Fibroblast of skin of back (primary cell): ENCODE results near the gene GTF2IRD2.
"Not testable (repeated sequence)": the region's sequence is repeated elsewhere in the genome, so short reads cannot be mapped to it uniquely, and the experiment has no call there.

Experiments
- DNase-seq: peaks from one replicate; pipeline ENCODE4 v3.0.0-alpha.2; 2013

GTF2IRD2 gene

GRCh38 chr7:74788369-74789150 is 62.8 kb downstream of the GTF2IRD2 start:
- DNase-seq, result peak; percentile 71

DNA sequence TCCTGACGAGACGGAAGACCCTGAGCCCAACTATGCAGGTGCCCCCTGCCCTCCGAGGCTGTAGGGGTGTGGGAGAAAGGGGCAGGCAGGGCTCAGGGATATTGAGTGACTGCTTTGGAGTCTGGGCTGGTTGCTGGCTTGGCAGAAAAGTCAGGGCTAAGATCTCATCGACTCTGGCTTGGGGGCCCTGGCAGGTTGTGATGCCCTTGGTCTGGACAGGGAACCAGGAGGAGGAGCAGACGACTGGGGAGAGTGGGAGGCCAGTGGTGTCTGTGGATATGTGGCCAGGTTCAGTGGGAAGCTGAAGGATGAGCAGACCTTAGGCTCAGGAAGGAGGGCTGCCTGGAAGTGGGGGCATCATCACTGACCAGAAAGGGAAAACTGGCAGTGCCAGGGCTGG is 67.8 kb downstream of the GTF2IRD2 start:
- not testable (repeated sequence) for DNase-seq

DNA sequence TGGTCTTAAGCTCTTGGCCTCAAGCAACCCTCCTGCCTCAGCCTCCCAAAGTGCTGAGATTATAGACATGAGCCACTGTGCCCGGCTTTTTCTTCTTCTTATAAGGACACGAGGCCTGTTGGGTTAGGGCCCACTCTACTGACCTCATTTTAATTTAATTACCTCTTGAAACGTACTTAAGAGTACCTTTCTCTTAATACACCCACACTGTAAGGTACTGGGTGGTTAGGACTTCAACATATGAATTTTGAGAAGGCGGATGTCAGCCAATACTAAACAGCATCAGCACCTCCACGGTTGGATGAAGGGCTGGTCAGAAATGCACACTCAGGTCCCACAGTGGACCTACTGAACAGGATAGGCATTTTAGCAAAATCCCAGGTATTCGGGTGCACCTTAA is 69.7 kb downstream of the GTF2IRD2 start:
- not testable (repeated sequence) for DNase-seq

- not testable (repeated sequence) for DNase-seq
Observed at GRCh38 chr7:74779053-74779452, 72.4 kb downstream of the GTF2IRD2 start.

DNA sequence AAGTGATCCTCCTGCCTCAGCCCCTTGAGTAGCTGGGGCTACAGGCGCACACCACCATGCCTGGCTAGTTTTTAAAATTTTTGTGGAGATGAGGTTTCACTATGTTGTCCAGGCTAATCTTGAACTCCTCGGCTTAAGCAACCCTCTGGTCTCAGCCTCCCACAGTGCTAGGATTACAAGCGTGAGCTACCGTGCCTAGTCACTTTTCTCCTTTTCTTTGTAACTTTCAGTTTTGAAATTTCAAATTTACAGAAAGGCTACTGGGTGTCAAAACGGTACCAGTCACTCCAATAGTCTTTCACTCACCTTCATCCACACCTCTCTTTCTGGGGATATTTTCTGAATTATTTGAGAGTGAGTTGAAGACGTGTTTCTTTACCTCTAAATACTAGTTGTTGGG is 76.3 kb downstream of the GTF2IRD2 start:
- not testable (repeated sequence) for DNase-seq

GRCh38 chr7:74773760-74774750 is 77.3 kb downstream of the GTF2IRD2 start, which contains the start of gene NCF1:
Gene NCF1 (plus strand): TSS chr7:74774011. CDS start chr7:74774032, 21 bp downstream.
- not testable (repeated sequence) for DNase-seq

- DNase-seq, result not testable (repeated sequence)
Observed at GRCh38 chr7:74772093-74772492, 79.3 kb downstream of the GTF2IRD2 start.

DNA sequence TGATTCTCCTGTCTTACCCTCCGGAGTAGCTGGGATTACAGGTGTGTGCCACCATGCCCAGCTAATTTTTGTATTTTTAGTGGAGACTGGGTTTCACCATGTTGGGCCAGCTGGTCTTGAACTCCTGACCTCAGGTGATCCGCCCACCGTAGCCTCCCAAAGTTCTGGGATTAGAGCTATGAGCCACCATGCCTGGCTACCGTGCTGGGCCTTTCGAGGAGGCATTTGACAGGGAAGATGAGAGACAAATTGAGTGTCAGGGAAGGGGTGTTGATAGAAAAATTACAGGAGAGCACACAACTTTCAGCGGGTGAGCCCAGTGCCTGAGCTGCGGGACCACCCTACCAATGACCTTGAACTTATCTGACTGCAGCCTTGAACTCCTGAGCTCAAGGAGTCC is 81.3 kb downstream of the GTF2IRD2 start:
- DNase-seq, result not testable (repeated sequence)

- not testable (repeated sequence) for DNase-seq
Observed at GRCh38 chr7:74766991-74767390, 84.4 kb downstream of the GTF2IRD2 start.

GRCh38 chr7:74766509-74766908 is 84.9 kb downstream of the GTF2IRD2 start:
- not testable (repeated sequence) for DNase-seq

- not testable (repeated sequence) for DNase-seq
Observed at GRCh38 chr7:74765205-74765918, 86.0 kb downstream of the GTF2IRD2 start.

DNA sequence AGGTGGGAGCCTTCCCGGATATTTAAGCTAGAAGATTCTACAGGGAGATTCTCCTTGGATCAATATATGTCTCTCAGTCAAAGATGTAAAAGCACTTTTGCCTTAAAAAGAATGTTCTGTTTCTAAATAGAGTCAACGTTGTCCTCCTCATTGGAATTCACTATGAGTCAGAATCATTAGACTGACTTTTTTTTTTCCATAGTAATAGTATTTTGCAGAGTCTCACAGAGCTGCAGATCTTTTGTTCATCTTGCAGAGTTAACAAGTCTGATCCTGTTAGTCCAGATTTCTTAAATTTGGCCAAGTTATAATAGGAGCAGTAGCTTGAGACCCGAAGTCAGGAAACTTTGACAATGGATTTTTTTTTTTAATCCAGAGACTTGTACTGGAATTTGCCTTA is 92.4 kb downstream of the GTF2IRD2 start:
- DNase-seq, result not testable (repeated sequence)

GRCh38 chr7:74758268-74758667 is 93.1 kb downstream of the GTF2IRD2 start:
- not testable (repeated sequence) for DNase-seq

DNA sequence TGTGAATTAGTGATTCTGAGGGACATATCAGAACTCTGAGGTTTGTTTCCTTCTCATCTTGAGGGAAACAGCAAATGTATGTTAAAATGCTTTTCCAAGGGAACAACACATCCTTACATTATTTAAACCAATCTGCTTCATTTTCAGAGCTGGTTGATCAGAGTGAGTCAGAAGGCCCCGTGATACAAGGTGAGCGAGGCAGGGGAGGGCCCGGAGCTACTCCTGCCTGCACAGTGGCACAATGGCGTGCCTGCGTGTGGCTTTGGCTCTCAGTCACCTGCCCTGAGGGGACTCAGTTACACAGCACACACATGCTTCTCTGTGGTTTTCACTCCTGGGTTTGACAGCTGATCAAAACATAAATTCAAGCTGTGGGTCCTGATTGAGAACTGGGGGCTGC is 94.7 kb downstream of the GTF2IRD2 start:
- not testable (repeated sequence) for DNase-seq

DNA sequence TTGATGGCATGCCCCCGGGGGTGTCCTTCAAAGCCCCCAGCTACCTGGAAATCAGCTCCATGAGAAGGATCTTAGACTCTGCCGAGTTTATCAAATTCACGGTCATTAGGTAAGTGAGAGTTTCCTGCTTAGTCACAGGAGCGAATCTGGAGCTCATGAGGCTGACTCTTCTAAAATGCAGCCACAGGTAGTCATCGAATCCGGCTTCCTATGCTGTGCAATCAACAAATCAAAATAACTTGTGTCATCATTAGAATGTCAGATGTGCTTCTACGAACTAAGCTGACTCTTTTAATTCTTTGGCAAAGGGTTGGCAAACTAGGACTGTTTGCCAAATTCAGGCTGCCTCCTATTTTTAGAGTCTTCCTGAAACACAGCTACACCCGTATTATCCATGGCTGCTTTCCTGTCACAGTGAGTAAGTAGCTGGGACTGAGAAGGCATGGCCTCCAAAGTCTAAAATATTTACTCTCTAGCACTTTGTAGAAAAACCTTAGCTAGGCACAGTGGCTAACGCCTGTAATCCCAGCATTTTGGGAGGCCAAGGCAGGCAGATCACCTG is 97.4 kb downstream of the GTF2IRD2 start:
- not testable (repeated sequence) for DNase-seq
